Measurements from ENCODE around the gene RPL21. TPM values are rescaled to one million over a fixed set of nuclear protein-coding genes. Genes with fewer than 3 reads are reported as not detected.

The RPL21 gene
- total RNA-seq, 4 donors from 2014 or later = 336 to 1,611 (median 1,228) TPM

GRCh38 chr13:27233964-27234363 is 17.4 kb upstream of the RPL21 start:
- Histone ChIP-seq H3K27me3 (no peaks in the 10 kb centered on the region), H3K36me3 (no peaks in the 10 kb centered on the region), H3K4me1 (no peaks in the 10 kb centered on the region), H3K9me3 (peaks cover 0 to 4% (median 0%) of the 10 kb centered on the region in 3 donors), H3K4me3 (no peak overlapping the region), H3K27ac (no peak overlapping the region)
- WGBS, 2 donors (ENCODE audit: low coverage in 1 of 2) = 80 to 87% methylated on average over 5 of the region's 5 CpGs
- TF ChIP-seq POLR2AphosphoS5 (IDR thresholded peaks at IDR 0.05) (no peak), CTCF (IDR thresholded peaks at IDR 0.05) (no peak), POLR2A (IDR thresholded peaks at IDR 0.05) (no peak), EP300 (IDR thresholded peaks at IDR 0.05) (no peak)
- ATAC-seq = no peak

GRCh38 chr13:27236478-27236877 is 14.9 kb upstream of the RPL21 start:
- Histone ChIP-seq H3K27me3 (no peaks in the 10 kb centered on the region), H3K36me3 (no peaks in the 10 kb centered on the region), H3K9me3 (peaks cover 0 to 4% (median 0%) of the 10 kb centered on the region in 3 donors), H3K4me1 (no peaks in the 10 kb centered on the region), H3K27ac (no peak overlapping the region), H3K4me3 (no peak overlapping the region)
- WGBS, 2 donors (ENCODE audit: low coverage in 1 of 2) = 36 to 43% methylated on average over 2 of the region's 2 CpGs
- TF ChIP-seq CTCF (IDR thresholded peaks at IDR 0.05) (no peak), EP300 (IDR thresholded peaks at IDR 0.05) (no peak), POLR2A (IDR thresholded peaks at IDR 0.05) (no peak), POLR2AphosphoS5 (IDR thresholded peaks at IDR 0.05) (no peak)
- ATAC-seq = no peak

GRCh38 chr13:27242702-27243101 is 8.7 kb upstream of the RPL21 start:
- WGBS, 2 donors (ENCODE audit: low coverage in 1 of 2) = 88 to 92% methylated on average over 4 to 5 of the region's 5 CpGs
- ATAC-seq = no peak

GRCh38 chr13:27245610-27246009 is 5.7 kb upstream of the RPL21 start:
- Histone ChIP-seq H3K36me3 (peaks cover 0 to 4% of the 10 kb centered on the region in 2 donors), H3K4me1 (peaks cover 0 to 10% (median 3%) of the 10 kb centered on the region in 3 donors), H3K27ac (no peak overlapping the region), H3K27me3 (no peaks in the 10 kb centered on the region), H3K4me3 (no peak overlapping the region), H3K9me3 (no peaks in the 10 kb centered on the region)
- WGBS, 2 donors (ENCODE audit: low coverage in 1 of 2) = 67 to 79% methylated on average over 2 to 6 of the region's 7 CpGs
- TF ChIP-seq CTCF (IDR thresholded peaks at IDR 0.05) (no peak), POLR2A (IDR thresholded peaks at IDR 0.05) (no peak), EP300 (IDR thresholded peaks at IDR 0.05) (no peak), POLR2AphosphoS5 (IDR thresholded peaks at IDR 0.05) (no peak)
- ATAC-seq = no peak

More at GRCh38 chr13:27242702-27243101, 8.7 kb upstream of the RPL21 start:
- no peak for TF ChIP-seq EP300 (IDR thresholded peaks at IDR 0.05)
- TF ChIP-seq CTCF (IDR thresholded peaks at IDR 0.05) = no peak
- no peak for TF ChIP-seq POLR2AphosphoS5 (IDR thresholded peaks at IDR 0.05)
- no peak for TF ChIP-seq POLR2A (IDR thresholded peaks at IDR 0.05)
- Histone ChIP-seq H3K27ac (no peak overlapping the region), H3K4me1 (no peaks in the 10 kb centered on the region), H3K9me3 (no peaks in the 10 kb centered on the region), H3K27me3 (no peaks in the 10 kb centered on the region), H3K4me3 (no peak overlapping the region), H3K36me3 (no peaks in the 10 kb centered on the region)

GRCh38 chr13:27250833-27251165 is 559 bp upstream of the RPL21 start:
- Histone ChIP-seq H3K27ac (peak overlapping the region; percentile 83 to 95 (median 88)), H3K4me1 (peaks cover 8 to 47% (median 15%) of the 10 kb centered on the region in 3 donors), H3K9me3 (no peaks in the 10 kb centered on the region), H3K36me3 (peaks cover 0 to 21% of the 10 kb centered on the region in 2 donors), H3K4me3 (peak overlapping the region; percentile 69 to 80), H3K27me3 (no peaks in the 10 kb centered on the region)
- no peak for ATAC-seq
- WGBS, 2 donors (ENCODE audit: low coverage in 1 of 2) = 1% methylated on average over 9 of the region's 9 CpGs
- no peak for TF ChIP-seq POLR2A (IDR thresholded peaks at IDR 0.05)
- TF ChIP-seq EP300 (IDR thresholded peaks at IDR 0.05) = no peak
- no peak for TF ChIP-seq POLR2AphosphoS5 (IDR thresholded peaks at IDR 0.05)
- TF ChIP-seq CTCF (IDR thresholded peaks at IDR 0.05) = no peak
